H1 (cell line): Measurements from ENCODE around the gene MEIS2. TPM values are rescaled to one million over a fixed set of nuclear protein-coding genes. Genes with fewer than 3 reads are reported as not detected.

ENCODE experiments used
- CHD7 ChIP-seq: fragments of 300-600 bp; sonication (generic); IDR thresholded peaks from 2 replicates; pipeline ENCODE4 v1.7.1; 2012; ENCODE audit warnings: low read length, moderate library complexity, mild to moderate bottlenecking, inconsistent platforms; ENCODE audit not compliant: insufficient replicate concordance
- CREB1 ChIP-seq: IDR thresholded peaks from 2 replicates; pipeline ENCODE4 v1.6.1; 2012; ENCODE audit warnings: inconsistent platforms
- TBP ChIP-seq: IDR thresholded peaks from 2 replicates; pipeline ENCODE4 v1.6.1; 2011; ENCODE audit warnings: low read depth, low read length, improper control_type of control experiment
- polyA plus RNA-seq, 7 experiments: library from polyadenylated mRNA; depleted of rRNA in 3 of 7; stranded (reverse) in 5 of 7; unstranded in 2 of 7; fragments of >200 nt in 5 of 7; fragments of 200-250 nt in 2 of 7; gene quantifications; 1 replicate in 5 of 7; 2 replicates in 1 of 7; 4 replicates in 1 of 7; pipeline versions ENCODE4 v1.2.1 to v1.2.3, GENCODE V29; 2011 to 2013; ENCODE audit warnings: missing spikeins in 2 of 7, mixed read lengths in 2 of 7
- total RNA-seq: library from RNA; stranded (reverse); fragmentation: NEBNext Ultra II Directional; extraction: Animal tissue kit (Norgen Biotek cat#: 25700); gene quantifications from 2 replicates; pipeline ENCODE4 v1.2.1, GENCODE V29; 2021

Gene MEIS2
- total and polyA plus RNA-seq, 2 of the 8 experiments (the other 6 are each of a cell fraction or from before 2014, with no cell fraction given), result 0.22 to 1.2 TPM

- TF ChIP-seq CHD7 (no peak), CREB1 (no peak), TBP (no peak)
Observed at GRCh38 chr15:36994790-36995189, 105.6 kb downstream of the MEIS2 start (continued).
